ENCODE results near the gene PPBP.
"Not testable (repeated sequence)": the region's sequence is repeated elsewhere in the genome, so short reads cannot be mapped to it uniquely, and the experiment has no call there.

PPBP gene

GRCh38 chr4:73952352-73952751 is 35.6 kb downstream of the PPBP start:
- H3K79me2 ChIP-seq (ENCODE audit: control insufficient read depth, low read length), result no peaks in the 10 kb centered on the region
- no peak overlapping the region for H3K27ac ChIP-seq (ENCODE audit: low read depth, low read length)
- H4K20me1 ChIP-seq (ENCODE audit: control insufficient read depth, insufficient read depth, low read depth, low read length), result no peaks in the 10 kb centered on the region
- H3K4me3 ChIP-seq (ENCODE audit: low read length), result no peak overlapping the region
- H3K9me2 ChIP-seq (replicated peaks; ENCODE audit: control insufficient read depth, low read length), result no peaks in the 10 kb centered on the region
- H3K36me3 ChIP-seq (ENCODE audit: control insufficient read depth, low read length), result no peaks in the 10 kb centered on the region
- no peaks in the 10 kb centered on the region for H3K4me1 ChIP-seq (ENCODE audit: control insufficient read depth, low read length)
- H3K9me3 ChIP-seq (ENCODE audit: control insufficient read depth, insufficient read depth, low read length), result no peaks in the 10 kb centered on the region
- no peaks in the 10 kb centered on the region for H3K27me3 ChIP-seq (ENCODE audit: control insufficient read depth, low read length)
- TF ChIP-seq EZH2phosphoT487 (IDR thresholded peaks at IDR 0.05; ENCODE audit: borderline replicate concordance, low read length), result no peak
- TF ChIP-seq CTCF (IDR thresholded peaks at IDR 0.05; ENCODE audit: low read depth, low read length, poor library complexity, severe bottlenecking), result no peak
- no peaks in the 10 kb centered on the region for H3F3A ChIP-seq (ENCODE audit: control insufficient read depth, insufficient read depth)
- no peak overlapping the region for H3K4me2 ChIP-seq (ENCODE audit: low read length)

- H3K27me3 ChIP-seq (ENCODE audit: control insufficient read depth, low read length); H3K9me2 ChIP-seq (replicated peaks; ENCODE audit: control insufficient read depth, low read length); H3K27ac ChIP-seq (ENCODE audit: low read depth, low read length); H3K79me2 ChIP-seq (ENCODE audit: control insufficient read depth, low read length); H3K4me1 ChIP-seq (ENCODE audit: control insufficient read depth, low read length); H3K4me2 ChIP-seq (ENCODE audit: low read length); H3K36me3 ChIP-seq (ENCODE audit: control insufficient read depth, low read length); H3F3A ChIP-seq (ENCODE audit: control insufficient read depth, insufficient read depth); H3K4me3 ChIP-seq (ENCODE audit: low read length); H3K9me3 ChIP-seq (ENCODE audit: control insufficient read depth, insufficient read depth, low read length); H4K20me1 ChIP-seq (ENCODE audit: control insufficient read depth, insufficient read depth, low read depth, low read length): not testable (repeated sequence)
These were observed 37.5 kb downstream of the PPBP start for GRCh38 chr4:73950376-73950920.

- no peaks in the 10 kb centered on the region for H4K20me1 ChIP-seq (ENCODE audit: control insufficient read depth, insufficient read depth, low read depth, low read length)
- H3F3A ChIP-seq (ENCODE audit: control insufficient read depth, insufficient read depth), result no peaks in the 10 kb centered on the region
- no peaks in the 10 kb centered on the region for H3K9me2 ChIP-seq (replicated peaks; ENCODE audit: control insufficient read depth, low read length)
- H3K4me2 ChIP-seq (ENCODE audit: low read length), result no peak overlapping the region
- H3K4me1 ChIP-seq (ENCODE audit: control insufficient read depth, low read length), result no peaks in the 10 kb centered on the region
- no peaks in the 10 kb centered on the region for H3K36me3 ChIP-seq (ENCODE audit: control insufficient read depth, low read length)
- H3K79me2 ChIP-seq (ENCODE audit: control insufficient read depth, low read length), result no peaks in the 10 kb centered on the region
- H3K9me3 ChIP-seq (ENCODE audit: control insufficient read depth, insufficient read depth, low read length), result no peaks in the 10 kb centered on the region
- no peak overlapping the region for H3K27ac ChIP-seq (ENCODE audit: low read depth, low read length)
- H3K4me3 ChIP-seq (ENCODE audit: low read length), result no peak overlapping the region
- TF ChIP-seq CTCF (IDR thresholded peaks at IDR 0.05; ENCODE audit: low read depth, low read length, poor library complexity, severe bottlenecking), result no peak
- TF ChIP-seq EZH2phosphoT487 (IDR thresholded peaks at IDR 0.05; ENCODE audit: borderline replicate concordance, low read length), result no peak
- H3K27me3 ChIP-seq (ENCODE audit: control insufficient read depth, low read length), result no peaks in the 10 kb centered on the region
These were observed 38.8 kb downstream of the PPBP start for GRCh38 chr4:73948990-73949706.

- no peaks in the 10 kb centered on the region for H3K27me3 ChIP-seq (ENCODE audit: control insufficient read depth, low read length)
- no peak for TF ChIP-seq CTCF (IDR thresholded peaks at IDR 0.05; ENCODE audit: low read depth, low read length, poor library complexity, severe bottlenecking)
- TF ChIP-seq EZH2phosphoT487 (IDR thresholded peaks at IDR 0.05; ENCODE audit: borderline replicate concordance, low read length), result no peak
- H3K36me3 ChIP-seq (ENCODE audit: control insufficient read depth, low read length), result no peaks in the 10 kb centered on the region
- no peaks in the 10 kb centered on the region for H3F3A ChIP-seq (ENCODE audit: control insufficient read depth, insufficient read depth)
- H3K4me1 ChIP-seq (ENCODE audit: control insufficient read depth, low read length), result no peaks in the 10 kb centered on the region
- H3K79me2 ChIP-seq (ENCODE audit: control insufficient read depth, low read length), result no peaks in the 10 kb centered on the region
- H3K4me3 ChIP-seq (ENCODE audit: low read length), result no peak overlapping the region
- H3K9me2 ChIP-seq (replicated peaks; ENCODE audit: control insufficient read depth, low read length), result no peaks in the 10 kb centered on the region
- no peak overlapping the region for H3K4me2 ChIP-seq (ENCODE audit: low read length)
- no peaks in the 10 kb centered on the region for H3K9me3 ChIP-seq (ENCODE audit: control insufficient read depth, insufficient read depth, low read length)
- no peaks in the 10 kb centered on the region for H4K20me1 ChIP-seq (ENCODE audit: control insufficient read depth, insufficient read depth, low read depth, low read length)
- H3K27ac ChIP-seq (ENCODE audit: low read depth, low read length), result no peak overlapping the region
These were observed 39.7 kb downstream of the PPBP start for GRCh38 chr4:73948291-73948690.

Measured in DOHH2 (cell line).